GM19043 (cell line): ENCODE results near the gene LPIN1.

ENCODE experiments used
- ATAC-seq: cut with Tn5 transposase; IDR thresholded peaks from one replicate; pipeline ENCODE4 v1.9.1; 2021; ENCODE audit warnings: low read depth; ENCODE audit not compliant: unreplicated experiment

The LPIN1 gene

GRCh38 chr2:11778923-11779757, 32.7 kb downstream of the LPIN1 start:
- ATAC-seq, result peak; percentile 78

- ATAC-seq, result no peak
These were observed 35.2 kb downstream of the LPIN1 start for GRCh38 chr2:11781602-11782001.

GRCh38 chr2:11784280-11784679, 37.8 kb downstream of the LPIN1 start:
- no peak for ATAC-seq

- ATAC-seq, result no peak
These were observed 38.5 kb downstream of the LPIN1 start for GRCh38 chr2:11784747-11785610.

- ATAC-seq, result no peak
These were observed 39.1 kb downstream of the LPIN1 start for GRCh38 chr2:11785611-11785940.

- no peak for ATAC-seq
These were observed 39.8 kb downstream of the LPIN1 start for GRCh38 chr2:11786191-11786590.

- no peak for ATAC-seq
These were observed 40.2 kb downstream of the LPIN1 start for GRCh38 chr2:11786592-11786991.

GRCh38 chr2:11787991-11788390, 41.6 kb downstream of the LPIN1 start:
- no peak for ATAC-seq

GRCh38 chr2:11788461-11789124, 42.2 kb downstream of the LPIN1 start:
- no peak for ATAC-seq

GRCh38 chr2:11789243-11789642, 42.8 kb downstream of the LPIN1 start:
- no peak for ATAC-seq

GRCh38 chr2:11790228-11790627, 43.8 kb downstream of the LPIN1 start:
- ATAC-seq, result no peak

GRCh38 chr2:11795590-11795989, 49.2 kb downstream of the LPIN1 start:
- no peak for ATAC-seq

GRCh38 chr2:11796190-11797171, 50.0 kb downstream of the LPIN1 start:
- ATAC-seq, result no peak

GRCh38 chr2:11797846-11798245, 51.4 kb downstream of the LPIN1 start:
- ATAC-seq, result no peak

- no peak for ATAC-seq
These were observed 52.4 kb downstream of the LPIN1 start for GRCh38 chr2:11798701-11799435.

GRCh38 chr2:11799826-11800225, 53.4 kb downstream of the LPIN1 start:
- ATAC-seq, result no peak

- ATAC-seq, result no peak
These were observed 56.4 kb downstream of the LPIN1 start for GRCh38 chr2:11802782-11803191.

GRCh38 chr2:11805024-11805423, 58.6 kb downstream of the LPIN1 start:
- ATAC-seq, result no peak

GRCh38 chr2:11805920-11806319, 59.5 kb downstream of the LPIN1 start:
- no peak for ATAC-seq
